SK-N-SH treated with all-trans-retinoic acid at 6 μM for 48 hours (cell line): ENCODE results near the gene MIDN.

Experiments
- ATAC-seq: fragments of 200-7000 bp; cut with Tn5 transposase; 3 replicates; pipeline ENCODE4 v1.9.1; 2020; ENCODE audit warnings: mild to moderate bottlenecking, moderate library complexity
- ARNTL ChIP-seq: fragments of 450-650 bp; formaldehyde crosslinking; IDR thresholded peaks from 2 replicates; pipeline ENCODE4 v1.5.0; 2020; ENCODE audit warnings: low read depth, mild to moderate bottlenecking, moderate library complexity, borderline replicate concordance
- BACH2 ChIP-seq: fragments of 250-450 bp; sonication (Bioruptor Pico); IDR thresholded peaks from 2 replicates; pipeline ENCODE4 v1.9.0; 2021; ENCODE audit warnings: mild to moderate bottlenecking, borderline replicate concordance
- CSDC2 ChIP-seq: fragments of 250-450 bp; sonication (Bioruptor Pico); IDR thresholded peaks from 2 replicates; pipeline ENCODE4 v1.5.0; 2020; ENCODE audit warnings: mild to moderate bottlenecking, moderate library complexity
- ESRRG ChIP-seq: fragments of 250-450 bp; sonication (Bioruptor Pico); IDR thresholded peaks from 2 replicates; pipeline ENCODE4 v1.6.1; 2021; ENCODE audit warnings: mild to moderate bottlenecking
- GLIS3 ChIP-seq: fragments of 250-450 bp; sonication (Bioruptor Pico); IDR thresholded peaks from 2 replicates; pipeline ENCODE4 v1.5.0; 2020; ENCODE audit warnings: mild to moderate bottlenecking, moderate library complexity
- ISL1 ChIP-seq: fragments of 250-450 bp; sonication (Bioruptor Pico); IDR thresholded peaks from 2 replicates; pipeline ENCODE4 v2.1.2; 2022; ENCODE audit warnings: mild to moderate bottlenecking, moderate library complexity
- OSR1 ChIP-seq: fragments of 250-450 bp; sonication (Bioruptor Pico); IDR thresholded peaks from 2 replicates; pipeline ENCODE4 v1.8.0; 2022; ENCODE audit warnings: moderate library complexity, mild to moderate bottlenecking, inconsistent platforms
- PPARA ChIP-seq: fragments of 250-450 bp; sonication (Bioruptor Pico); IDR thresholded peaks from 2 replicates; pipeline ENCODE4 v1.5.0; 2020; ENCODE audit warnings: mild to moderate bottlenecking, borderline replicate concordance
- RARB ChIP-seq: fragments of 250-450 bp; sonication (Bioruptor Pico); IDR thresholded peaks from 2 replicates; pipeline ENCODE4 v1.8.0; 2021; ENCODE audit warnings: mild to moderate bottlenecking, moderate library complexity
- SNAI2 ChIP-seq: fragments of 250-450 bp; sonication (Bioruptor Pico); IDR thresholded peaks from 2 replicates; pipeline ENCODE4 v1.5.0; 2020; ENCODE audit warnings: mild to moderate bottlenecking, moderate library complexity
- TCF4 ChIP-seq: fragments of 250-450 bp; sonication (Bioruptor Pico); IDR thresholded peaks from 2 replicates; pipeline ENCODE4 v1.8.0; 2021; ENCODE audit warnings: mild to moderate bottlenecking, moderate library complexity, borderline replicate concordance
- TOX ChIP-seq: fragments of 250-450 bp; sonication (Bioruptor Pico); IDR thresholded peaks from 2 replicates; pipeline ENCODE4 v1.8.0; 2021; ENCODE audit warnings: mild to moderate bottlenecking, moderate library complexity, borderline replicate concordance
- ZC3H10 ChIP-seq: fragments of 250-450 bp; sonication (Bioruptor Pico); IDR thresholded peaks from 2 replicates; pipeline ENCODE4 v1.5.1; 2021; ENCODE audit warnings: mild to moderate bottlenecking, moderate library complexity
- ZFP3 ChIP-seq: fragments of 250-450 bp; sonication (Bioruptor Pico); IDR thresholded peaks from 2 replicates; pipeline ENCODE4 v1.5.0; 2020; ENCODE audit warnings: mild to moderate bottlenecking, moderate library complexity
- ZFP30 ChIP-seq: fragments of 450-650 bp; formaldehyde crosslinking; IDR thresholded peaks from 2 replicates; pipeline ENCODE4 v1.5.0; 2022; ENCODE audit warnings: mild to moderate bottlenecking, moderate library complexity
- ZNF565 ChIP-seq: fragments of 450-650 bp; formaldehyde crosslinking; conservative IDR thresholded peaks from 2 replicates; pipeline ENCODE4 v1.5.0; 2020; ENCODE audit warnings: low read depth, mild to moderate bottlenecking, moderate library complexity
- ZNF70 ChIP-seq: fragments of 450-650 bp; formaldehyde crosslinking; IDR thresholded peaks from 2 replicates; pipeline ENCODE4 v1.5.0; 2020; ENCODE audit warnings: mild to moderate bottlenecking, moderate library complexity
- ZNF8 ChIP-seq: fragments of 450-650 bp; formaldehyde crosslinking; IDR thresholded peaks from 2 replicates; pipeline ENCODE4 v1.5.0; 2020; ENCODE audit warnings: mild to moderate bottlenecking, moderate library complexity
- TF ChIP-seq, protein P1 (sequence below): fragments of 250-450 bp; sonication (Bioruptor Pico); IDR thresholded peaks from 2 replicates; pipeline ENCODE4 v1.5.0; 2020; ENCODE audit warnings: mild to moderate bottlenecking, moderate library complexity
- TF ChIP-seq, protein P2 (sequence below): fragments of 250-450 bp; sonication (Bioruptor Pico); IDR thresholded peaks from 2 replicates; pipeline ENCODE4 v1.5.1; 2020; ENCODE audit warnings: low read depth, mild to moderate bottlenecking, moderate library complexity
- TF ChIP-seq, protein P3 (sequence below): fragments of 250-450 bp; sonication (Bioruptor Pico); IDR thresholded peaks from 2 replicates; pipeline ENCODE4 v1.8.0; 2021; ENCODE audit warnings: low read depth, mild to moderate bottlenecking, moderate library complexity, borderline replicate concordance
- TF ChIP-seq, protein P4 (sequence below): fragments of 250-450 bp; sonication (Bioruptor Pico); IDR thresholded peaks from 2 replicates; pipeline ENCODE4 v1.8.0; 2020; ENCODE audit warnings: mild to moderate bottlenecking, moderate library complexity, borderline replicate concordance

MIDN gene

DNA sequence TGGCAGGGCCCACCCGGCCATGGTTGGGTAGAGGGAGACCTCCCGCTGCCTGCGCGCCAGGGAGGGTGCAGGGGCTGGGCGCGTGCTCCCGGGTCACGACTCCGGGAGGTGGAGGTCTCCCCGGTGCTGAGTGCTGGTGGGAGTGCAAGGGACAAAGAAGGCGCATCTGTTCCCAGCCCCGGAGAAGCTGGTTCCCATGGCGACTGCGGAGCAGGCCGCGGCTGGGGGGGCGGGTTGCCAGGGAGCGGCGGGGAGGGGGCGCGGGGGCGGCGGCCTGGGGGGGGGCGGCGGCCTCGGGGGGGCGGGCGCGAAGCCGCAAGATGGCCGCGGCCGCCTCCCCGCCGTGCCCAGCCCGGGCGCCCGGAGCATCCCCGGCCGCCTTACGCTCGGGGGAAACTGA lies 11.8 kb upstream of the MIDN start:
- TF ChIP-seq OSR1 (CRISPR knock-in tag) (no peak), ZNF70 (CRISPR knock-in tag) (no peak), ESRRG (CRISPR knock-in tag) (no peak), TOX (CRISPR knock-in tag) (no peak), TCF4 (CRISPR knock-in tag) (no peak), GLIS3 (CRISPR knock-in tag) (no peak), ZNF8 (CRISPR knock-in tag) (no peak), ISL1 (CRISPR knock-in tag) (no peak), ARNTL (CRISPR knock-in tag) (no peak)
- TF ChIP-seq, protein P1, sequence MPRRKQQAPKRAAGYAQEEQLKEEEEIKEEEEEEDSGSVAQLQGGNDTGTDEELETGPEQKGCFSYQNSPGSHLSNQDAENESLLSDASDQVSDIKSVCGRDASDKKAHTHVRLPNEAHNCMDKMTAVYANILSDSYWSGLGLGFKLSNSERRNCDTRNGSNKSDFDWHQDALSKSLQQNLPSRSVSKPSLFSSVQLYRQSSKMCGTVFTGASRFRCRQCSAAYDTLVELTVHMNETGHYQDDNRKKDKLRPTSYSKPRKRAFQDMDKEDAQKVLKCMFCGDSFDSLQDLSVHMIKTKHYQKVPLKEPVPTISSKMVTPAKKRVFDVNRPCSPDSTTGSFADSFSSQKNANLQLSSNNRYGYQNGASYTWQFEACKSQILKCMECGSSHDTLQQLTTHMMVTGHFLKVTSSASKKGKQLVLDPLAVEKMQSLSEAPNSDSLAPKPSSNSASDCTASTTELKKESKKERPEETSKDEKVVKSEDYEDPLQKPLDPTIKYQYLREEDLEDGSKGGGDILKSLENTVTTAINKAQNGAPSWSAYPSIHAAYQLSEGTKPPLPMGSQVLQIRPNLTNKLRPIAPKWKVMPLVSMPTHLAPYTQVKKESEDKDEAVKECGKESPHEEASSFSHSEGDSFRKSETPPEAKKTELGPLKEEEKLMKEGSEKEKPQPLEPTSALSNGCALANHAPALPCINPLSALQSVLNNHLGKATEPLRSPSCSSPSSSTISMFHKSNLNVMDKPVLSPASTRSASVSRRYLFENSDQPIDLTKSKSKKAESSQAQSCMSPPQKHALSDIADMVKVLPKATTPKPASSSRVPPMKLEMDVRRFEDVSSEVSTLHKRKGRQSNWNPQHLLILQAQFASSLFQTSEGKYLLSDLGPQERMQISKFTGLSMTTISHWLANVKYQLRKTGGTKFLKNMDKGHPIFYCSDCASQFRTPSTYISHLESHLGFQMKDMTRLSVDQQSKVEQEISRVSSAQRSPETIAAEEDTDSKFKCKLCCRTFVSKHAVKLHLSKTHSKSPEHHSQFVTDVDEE (CRISPR knock-in tag): no peak
- TF ChIP-seq, protein P2, sequence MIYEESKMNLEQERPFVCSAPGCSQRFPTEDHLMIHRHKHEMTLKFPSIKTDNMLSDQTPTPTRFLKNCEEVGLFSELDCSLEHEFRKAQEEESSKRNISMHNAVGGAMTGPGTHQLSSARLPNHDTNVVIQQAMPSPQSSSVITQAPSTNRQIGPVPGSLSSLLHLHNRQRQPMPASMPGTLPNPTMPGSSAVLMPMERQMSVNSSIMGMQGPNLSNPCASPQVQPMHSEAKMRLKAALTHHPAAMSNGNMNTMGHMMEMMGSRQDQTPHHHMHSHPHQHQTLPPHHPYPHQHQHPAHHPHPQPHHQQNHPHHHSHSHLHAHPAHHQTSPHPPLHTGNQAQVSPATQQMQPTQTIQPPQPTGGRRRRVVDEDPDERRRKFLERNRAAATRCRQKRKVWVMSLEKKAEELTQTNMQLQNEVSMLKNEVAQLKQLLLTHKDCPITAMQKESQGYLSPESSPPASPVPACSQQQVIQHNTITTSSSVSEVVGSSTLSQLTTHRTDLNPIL: no peak
- TF ChIP-seq, protein P3, sequence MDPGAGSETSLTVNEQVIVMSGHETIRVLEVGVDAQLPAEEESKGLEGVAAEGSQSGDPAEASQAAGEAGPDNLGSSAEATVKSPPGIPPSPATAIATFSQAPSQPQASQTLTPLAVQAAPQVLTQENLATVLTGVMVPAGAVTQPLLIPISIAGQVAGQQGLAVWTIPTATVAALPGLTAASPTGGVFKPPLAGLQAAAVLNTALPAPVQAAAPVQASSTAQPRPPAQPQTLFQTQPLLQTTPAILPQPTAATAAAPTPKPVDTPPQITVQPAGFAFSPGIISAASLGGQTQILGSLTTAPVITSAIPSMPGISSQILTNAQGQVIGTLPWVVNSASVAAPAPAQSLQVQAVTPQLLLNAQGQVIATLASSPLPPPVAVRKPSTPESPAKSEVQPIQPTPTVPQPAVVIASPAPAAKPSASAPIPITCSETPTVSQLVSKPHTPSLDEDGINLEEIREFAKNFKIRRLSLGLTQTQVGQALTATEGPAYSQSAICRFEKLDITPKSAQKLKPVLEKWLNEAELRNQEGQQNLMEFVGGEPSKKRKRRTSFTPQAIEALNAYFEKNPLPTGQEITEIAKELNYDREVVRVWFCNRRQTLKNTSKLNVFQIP (CRISPR knock-in tag): no peak
- ATAC-seq: no peak

DNA sequence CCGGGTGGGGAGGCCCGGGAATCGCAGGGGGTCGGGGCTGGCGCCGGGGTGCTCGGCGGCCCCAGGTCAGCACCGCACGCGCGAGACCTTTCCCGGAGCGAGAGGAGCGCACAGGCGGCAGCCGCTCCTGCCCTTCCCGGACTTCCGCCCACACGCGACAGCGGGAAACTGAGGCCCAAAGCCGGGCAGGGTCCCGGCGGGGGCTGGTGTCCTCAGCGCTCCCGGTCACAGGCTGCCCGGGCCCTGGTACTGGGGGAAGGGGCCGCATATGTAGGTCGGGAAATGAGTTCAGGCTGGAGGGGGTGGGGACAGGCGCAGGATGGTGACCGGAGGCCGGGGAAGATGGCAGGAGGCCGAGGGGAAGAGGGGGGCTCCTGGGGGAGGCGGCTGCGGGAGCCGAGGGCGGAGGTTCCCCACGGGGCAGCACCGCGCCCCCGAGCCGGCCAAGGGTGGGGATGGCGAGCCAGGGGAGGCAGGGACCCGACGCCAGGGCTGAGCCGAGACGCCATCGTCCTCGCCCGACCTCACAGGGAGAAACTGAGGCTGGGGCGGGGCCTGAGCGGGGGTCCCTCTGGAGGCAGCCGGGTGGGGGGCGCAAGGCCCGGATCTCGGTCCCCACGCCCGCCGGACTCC lies 11.2 kb upstream of the MIDN start:
- no peak for ATAC-seq
- no peak for TF ChIP-seq ZFP3
- no peak for TF ChIP-seq PPARA (CRISPR knock-in tag)
- no peak for TF ChIP-seq ZFP30 (CRISPR knock-in tag)
- no peak for TF ChIP-seq SNAI2 (CRISPR knock-in tag)
- TF ChIP-seq ZC3H10 (CRISPR knock-in tag): no peak
- TF ChIP-seq ZNF565: no peak
- TF ChIP-seq ZNF8 (CRISPR knock-in tag): no peak
- TF ChIP-seq BACH2 (CRISPR knock-in tag): no peak
- no peak for TF ChIP-seq ISL1 (CRISPR knock-in tag)
- no peak for TF ChIP-seq TCF4 (CRISPR knock-in tag)
- no peak for TF ChIP-seq ARNTL (CRISPR knock-in tag)
- TF ChIP-seq, protein P3 (CRISPR knock-in tag): no peak
- TF ChIP-seq, protein P4, sequence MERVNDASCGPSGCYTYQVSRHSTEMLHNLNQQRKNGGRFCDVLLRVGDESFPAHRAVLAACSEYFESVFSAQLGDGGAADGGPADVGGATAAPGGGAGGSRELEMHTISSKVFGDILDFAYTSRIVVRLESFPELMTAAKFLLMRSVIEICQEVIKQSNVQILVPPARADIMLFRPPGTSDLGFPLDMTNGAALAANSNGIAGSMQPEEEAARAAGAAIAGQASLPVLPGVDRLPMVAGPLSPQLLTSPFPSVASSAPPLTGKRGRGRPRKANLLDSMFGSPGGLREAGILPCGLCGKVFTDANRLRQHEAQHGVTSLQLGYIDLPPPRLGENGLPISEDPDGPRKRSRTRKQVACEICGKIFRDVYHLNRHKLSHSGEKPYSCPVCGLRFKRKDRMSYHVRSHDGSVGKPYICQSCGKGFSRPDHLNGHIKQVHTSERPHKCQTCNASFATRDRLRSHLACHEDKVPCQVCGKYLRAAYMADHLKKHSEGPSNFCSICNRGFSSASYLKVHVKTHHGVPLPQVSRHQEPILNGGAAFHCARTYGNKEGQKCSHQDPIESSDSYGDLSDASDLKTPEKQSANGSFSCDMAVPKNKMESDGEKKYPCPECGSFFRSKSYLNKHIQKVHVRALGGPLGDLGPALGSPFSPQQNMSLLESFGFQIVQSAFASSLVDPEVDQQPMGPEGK: no peak
- TF ChIP-seq RARB: no peak
- TF ChIP-seq ZNF70 (CRISPR knock-in tag): no peak
- TF ChIP-seq OSR1 (CRISPR knock-in tag): no peak
- TF ChIP-seq TOX (CRISPR knock-in tag): no peak
- TF ChIP-seq CSDC2 (CRISPR knock-in tag): no peak
- TF ChIP-seq, protein P1 (CRISPR knock-in tag): no peak
